H9 (cell line): ENCODE data around the gene ZNF253. TPM values are rescaled to one million over a fixed set of nuclear protein-coding genes. Genes with fewer than 3 reads are reported as not detected.
A peak's percentile ranks its signal among the peaks of the same experiment; 100 is the strongest.
"Not testable (repeated sequence)": the region's sequence is repeated elsewhere in the genome, so short reads cannot be mapped to it uniquely, and the experiment has no call there.

Source experiments
- DNase-seq: peaks from one replicate; pipeline ENCODE4 v3.0.0-alpha.2; 2017
- H2AFZ ChIP-seq: one replicate; pipeline ENCODE4 v1.6.1; 2013; ENCODE audit warnings: mild to moderate bottlenecking, low read length, control low read depth, moderate library complexity
- H2AK5ac ChIP-seq: 2 replicates; pipeline ENCODE4 v1.6.1; 2013; ENCODE audit warnings: low read length, control low read depth, mixed read lengths; ENCODE audit not compliant: insufficient read length
- H2BK120ac ChIP-seq: one replicate; pipeline ENCODE4 v1.6.1; 2013; ENCODE audit warnings: low read depth, mild to moderate bottlenecking, low read length, control low read depth, inconsistent platforms; ENCODE audit not compliant: poor library complexity, severe bottlenecking
- H2BK12ac ChIP-seq: 2 replicates; pipeline ENCODE4 v1.6.1; 2013; ENCODE audit warnings: low read length, control low read depth, mixed read lengths, low read depth; ENCODE audit not compliant: insufficient read length
- H2BK15ac ChIP-seq: 2 replicates; pipeline ENCODE4 v1.6.1; 2013; ENCODE audit warnings: low read depth, low read length, control low read depth
- H2BK20ac ChIP-seq: one replicate; pipeline ENCODE4 v1.6.1; 2013; ENCODE audit warnings: low read depth, mild to moderate bottlenecking, low read length, control low read depth, inconsistent platforms; ENCODE audit not compliant: poor library complexity, severe bottlenecking
- H2BK5ac ChIP-seq: 2 replicates; pipeline ENCODE4 v1.6.1; 2013; ENCODE audit warnings: low read length, control low read depth, mixed read lengths; ENCODE audit not compliant: insufficient read length
- H3K14ac ChIP-seq: 2 replicates; pipeline ENCODE4 v1.6.1; 2013; ENCODE audit warnings: low read length, control low read depth; ENCODE audit not compliant: insufficient read depth
- H3K18ac ChIP-seq: 2 replicates; pipeline ENCODE4 v1.6.1; 2013; ENCODE audit warnings: low read depth, mild to moderate bottlenecking, mixed read lengths, low read length, control low read depth; ENCODE audit not compliant: insufficient read length
- H3K23ac ChIP-seq: 2 replicates; pipeline ENCODE4 v1.6.1; 2013; ENCODE audit warnings: low read length, control low read depth, mixed read lengths, low read depth; ENCODE audit not compliant: insufficient read length
- H3K23me2 ChIP-seq: 2 replicates; pipeline ENCODE4 v1.6.1; 2013; ENCODE audit warnings: low read depth, mild to moderate bottlenecking, mixed read lengths, low read length, control low read depth; ENCODE audit not compliant: insufficient read length, poor library complexity, severe bottlenecking
- H3K27ac ChIP-seq: 2 replicates; pipeline ENCODE4 v1.5.1; 2013; ENCODE audit warnings: low read length, control low read depth, mixed read lengths, low read depth; ENCODE audit not compliant: insufficient read length
- H3K27me3 ChIP-seq: 2 replicates; pipeline ENCODE4 v1.6.1; 2013; ENCODE audit warnings: low read length, control low read depth, inconsistent platforms; ENCODE audit not compliant: insufficient read depth
- H3K4ac ChIP-seq: 2 replicates; pipeline ENCODE4 v1.6.1; 2013; ENCODE audit warnings: low read depth, mild to moderate bottlenecking, control low read depth, inconsistent platforms, low read length, moderate library complexity
- H3K4me1 ChIP-seq: 2 replicates; pipeline ENCODE4 v1.6.1; 2013; ENCODE audit warnings: low read length, control low read depth, inconsistent platforms; ENCODE audit not compliant: insufficient read depth
- H3K4me2 ChIP-seq: 2 replicates; pipeline ENCODE4 v1.6.1; 2013; ENCODE audit warnings: low read length, control low read depth, mixed read lengths; ENCODE audit not compliant: insufficient read length, insufficient read depth
- H3K56ac ChIP-seq: 2 replicates; pipeline ENCODE4 v1.6.1; 2013; ENCODE audit warnings: low read depth, mild to moderate bottlenecking, mixed read lengths, low read length, control low read depth; ENCODE audit not compliant: insufficient read length
- H3K79me1 ChIP-seq: 2 replicates; pipeline ENCODE4 v1.6.1; 2013; ENCODE audit warnings: low read depth, mild to moderate bottlenecking, moderate library complexity, low read length, control low read depth, inconsistent platforms; ENCODE audit not compliant: insufficient read depth, poor library complexity, severe bottlenecking
- H3K79me2 ChIP-seq: 2 replicates; pipeline ENCODE4 v1.6.1; 2013; ENCODE audit warnings: low read length, control low read depth, inconsistent platforms; ENCODE audit not compliant: insufficient read depth
- H3K9ac ChIP-seq: 2 replicates; pipeline ENCODE4 v1.6.1; 2013; ENCODE audit warnings: low read length, control low read depth, mixed read lengths; ENCODE audit not compliant: insufficient read length; ENCODE audit errors: extremely low read depth
- H3K9me3 ChIP-seq: one replicate; pipeline ENCODE4 v1.6.1; 2013; ENCODE audit warnings: low read depth, low read length, inconsistent platforms; ENCODE audit not compliant: control insufficient read depth
- H3T11ph ChIP-seq: one replicate; pipeline ENCODE4 v1.6.1; 2013; ENCODE audit warnings: mild to moderate bottlenecking, low read length, control low read depth, inconsistent platforms
- H4K20me1 ChIP-seq: one replicate; pipeline ENCODE4 v1.6.1; 2013; ENCODE audit not compliant: control insufficient read depth, insufficient read length, insufficient read depth
- H4K5ac ChIP-seq: 2 replicates; pipeline ENCODE4 v1.6.1; 2013; ENCODE audit warnings: low read depth, mild to moderate bottlenecking, mixed read lengths, low read length, control low read depth; ENCODE audit not compliant: insufficient read length
- H4K8ac ChIP-seq: replicated peaks from 2 replicates; pipeline ENCODE4 v1.6.1; 2013; ENCODE audit warnings: low read length, control low read depth, mixed read lengths, low read depth; ENCODE audit not compliant: insufficient read length
- H4K91ac ChIP-seq: 2 replicates; pipeline ENCODE4 v1.6.1; 2013; ENCODE audit warnings: low read depth, mild to moderate bottlenecking, moderate library complexity, mixed read lengths, low read length, control low read depth; ENCODE audit not compliant: insufficient read length
- H3K27ac Mint-ChIP-seq, 3 experiments: 2 replicates in 2 of 3; 3 replicates in 1 of 3; pipeline ENCODE4 v1.8.0; 2020 to 2021; ENCODE audit warnings: mixed read lengths in 3 of 3, mild to moderate bottlenecking in 1 of 3, moderate library complexity in 1 of 3
- H3K27me3 Mint-ChIP-seq: 2 replicates; pipeline ENCODE4 v1.8.0; 2021; ENCODE audit warnings: low read depth, mild to moderate bottlenecking, moderate library complexity, mixed read lengths
- H3K36me3 Mint-ChIP-seq, 3 experiments: 2 replicates in 2 of 3; 3 replicates in 1 of 3; pipeline ENCODE4 v1.8.0; 2020 to 2021; ENCODE audit warnings: low read depth in 3 of 3, mixed read lengths in 3 of 3; ENCODE audit not compliant: insufficient read depth in 1 of 3
- H3K4me1 Mint-ChIP-seq, 2 experiments: 2 replicates each; pipeline ENCODE4 v1.8.0; 2020; ENCODE audit warnings: mixed read lengths in 2 of 2
- H3K4me3 Mint-ChIP-seq, 2 experiments: 2 replicates in 1 of 2; 3 replicates in 1 of 2; pipeline ENCODE4 v1.8.0; 2020 to 2021; ENCODE audit warnings: mild to moderate bottlenecking in 2 of 2, mixed read lengths in 2 of 2, moderate library complexity in 1 of 2
- H3K9me3 Mint-ChIP-seq, 2 experiments: 2 replicates in 1 of 2; 3 replicates in 1 of 2; pipeline ENCODE4 v1.8.0; 2020; ENCODE audit warnings: mild to moderate bottlenecking in 2 of 2, mixed read lengths in 2 of 2, moderate library complexity in 1 of 2
- whole genome bisulfite sequencing: extraction: QIAGEN DNeasy Blood & Tissue Kit; methylation state at CpG from one replicate; pipeline ENCODE4 v1.1.7; 2013; ENCODE audit warnings: missing lambda C conversion rate, low lambda C conversion rate, mixed read lengths; ENCODE audit not compliant: insufficient read length; ENCODE audit errors: extremely low coverage; 5-methylcytosine and 5-hydroxymethylcytosine counted together
- total RNA-seq: library from RNA; stranded (reverse); gene quantifications from 2 replicates; pipeline ENCODE4 v1.2.1, GENCODE V29; 2021
- TF ChIP-seq, protein P1 (sequence below): fragments of 200-600 bp; sonication (generic); conservative IDR thresholded peaks from 3 replicates; pipeline ENCODE4 v1.8.0; 2021; ENCODE audit warnings: antibody characterized with exemption, mild to moderate bottlenecking

The ZNF253 gene
- total RNA-seq, 1 experiment from 2014 or later, result 51.0 TPM

DNA sequence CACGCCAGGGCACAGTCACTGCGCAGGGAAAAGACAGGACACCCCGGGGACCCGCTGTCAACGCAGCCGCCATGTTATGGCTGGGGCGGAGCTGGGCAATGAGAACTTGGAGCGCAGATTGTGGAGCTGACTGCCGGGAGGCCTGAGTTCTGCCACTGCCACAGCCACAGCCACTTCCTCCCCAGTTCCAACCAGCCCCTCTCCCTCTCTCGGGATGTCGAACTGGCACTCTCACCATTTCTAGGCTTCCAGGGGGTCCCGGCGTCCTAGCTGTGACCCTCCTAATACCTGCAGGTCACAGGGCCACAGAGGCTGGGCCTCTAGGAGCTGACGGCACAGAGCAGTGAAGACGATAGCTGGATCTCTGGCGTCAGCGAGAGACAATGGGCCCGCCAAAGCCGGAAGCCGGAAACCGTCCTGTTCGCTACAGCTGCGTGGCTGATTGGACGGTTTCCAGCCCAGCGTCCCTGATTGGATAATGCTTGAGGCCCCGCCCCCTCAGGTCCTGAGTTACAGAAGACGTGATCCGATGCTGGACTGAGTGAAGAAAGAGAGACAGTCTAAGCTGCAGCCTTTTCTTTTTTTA lies 44.2 kb upstream of the ZNF253 start, which contains the start of gene ZNF506:
Gene ZNF506, minus strand, starts transcription at position 385 of the 586 bp plus-strand sequence. Its CDS starts 147 bp downstream, at position 238.
- peaks cover 58 to 66% of the 10 kb centered on the region in 2 experiments for H3K9me3 Mint-ChIP-seq
- Histone ChIP-seq H2BK5ac (peak within 1 kb of the TSS; percentile 86), H2AK5ac (no peak within 1 kb of the TSS), H4K20me1 (no peaks in the 10 kb centered on the region), H4K91ac (no peak within 1 kb of the TSS), H3T11ph (no peak within 1 kb of the TSS), H3K23ac (no peak within 1 kb of the TSS), H2AFZ (peak within 1 kb of the TSS; percentile 84), H3K14ac (peak within 1 kb of the TSS; percentile 97), H3K4me2 (peak within 1 kb of the TSS; percentile 69), H3K18ac (peak within 1 kb of the TSS; percentile 81), H4K5ac (no peak within 1 kb of the TSS), H3K23me2 (peaks cover 3% of the 10 kb centered on the region), H3K56ac (no peak within 1 kb of the TSS), H2BK12ac (no peak within 1 kb of the TSS), H3K9me3 (no peaks in the 10 kb centered on the region), H3K27ac (peak within 1 kb of the TSS; percentile 84), H2BK120ac (no peak within 1 kb of the TSS), H2BK20ac (no peak within 1 kb of the TSS), H3K79me2 (no peaks in the 10 kb centered on the region; the same call in 1 of the 2 replicates), H3K27me3 (no peaks in the 10 kb centered on the region), H3K79me1 (no peaks in the 10 kb centered on the region), H3K9ac (peak within 1 kb of the TSS; percentile 97), H3K4me1 (no peaks in the 10 kb centered on the region), H4K8ac (no peak within 1 kb of the TSS), H2BK15ac (0 out of 2 replicates have a peak within 1 kb of the TSS, but pooled peaks have one; percentile 86), H3K4ac (no peak within 1 kb of the TSS)
- TF ChIP-seq, protein P1, sequence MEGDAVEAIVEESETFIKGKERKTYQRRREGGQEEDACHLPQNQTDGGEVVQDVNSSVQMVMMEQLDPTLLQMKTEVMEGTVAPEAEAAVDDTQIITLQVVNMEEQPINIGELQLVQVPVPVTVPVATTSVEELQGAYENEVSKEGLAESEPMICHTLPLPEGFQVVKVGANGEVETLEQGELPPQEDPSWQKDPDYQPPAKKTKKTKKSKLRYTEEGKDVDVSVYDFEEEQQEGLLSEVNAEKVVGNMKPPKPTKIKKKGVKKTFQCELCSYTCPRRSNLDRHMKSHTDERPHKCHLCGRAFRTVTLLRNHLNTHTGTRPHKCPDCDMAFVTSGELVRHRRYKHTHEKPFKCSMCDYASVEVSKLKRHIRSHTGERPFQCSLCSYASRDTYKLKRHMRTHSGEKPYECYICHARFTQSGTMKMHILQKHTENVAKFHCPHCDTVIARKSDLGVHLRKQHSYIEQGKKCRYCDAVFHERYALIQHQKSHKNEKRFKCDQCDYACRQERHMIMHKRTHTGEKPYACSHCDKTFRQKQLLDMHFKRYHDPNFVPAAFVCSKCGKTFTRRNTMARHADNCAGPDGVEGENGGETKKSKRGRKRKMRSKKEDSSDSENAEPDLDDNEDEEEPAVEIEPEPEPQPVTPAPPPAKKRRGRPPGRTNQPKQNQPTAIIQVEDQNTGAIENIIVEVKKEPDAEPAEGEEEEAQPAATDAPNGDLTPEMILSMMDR, result no peak
- H3K36me3 Mint-ChIP-seq, result peaks cover 7 to 36% (median 21%) of the 10 kb centered on the region in 3 experiments; a peak in 6 of 7 replicates
- H3K27me3 Mint-ChIP-seq, result no peaks in the 10 kb centered on the region; the same call in 1 of the 2 replicates
- no CpG with 5 or more reads among the region's 28 CpGs for WGBS
- peak within 1 kb of the TSS; percentile 82 to 96 for H3K4me3 Mint-ChIP-seq
- H3K27ac Mint-ChIP-seq, result peak within 1 kb of the TSS; percentile 84 to 94 (median 85); a peak in 6 of 7 replicates
- DNase-seq, result peak; percentile 97
- no peaks in the 10 kb centered on the region for H3K4me1 Mint-ChIP-seq

DNA sequence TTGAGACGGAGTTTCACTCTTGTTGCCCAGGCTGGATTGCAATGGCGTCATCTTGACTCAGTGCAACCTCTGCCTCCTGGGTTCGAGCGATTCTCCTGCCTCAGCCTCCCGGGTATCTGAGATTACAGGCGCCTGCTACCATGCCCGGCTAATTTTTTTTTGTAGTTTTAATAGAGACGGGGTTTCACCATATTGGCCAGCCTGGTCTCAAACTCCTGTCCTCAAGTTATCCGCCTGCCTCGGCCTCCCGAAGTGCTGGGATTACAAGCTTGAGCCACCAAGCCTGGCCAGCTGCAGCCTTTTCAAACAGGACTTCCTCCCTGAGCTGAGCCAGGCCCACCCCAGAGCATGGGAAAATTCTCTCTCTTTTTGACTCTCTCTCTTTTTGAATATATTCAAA lies 43.7 kb upstream of the ZNF253 start:
- H3K23me2 ChIP-seq, H2BK5ac ChIP-seq, H3K4ac ChIP-seq, H4K8ac ChIP-seq, H3K79me1 ChIP-seq, H3K9me3 ChIP-seq, H4K5ac ChIP-seq, H2BK12ac ChIP-seq, H2BK15ac ChIP-seq, H4K20me1 ChIP-seq, H3K27ac ChIP-seq, H3K4me1 ChIP-seq, H3K27me3 Mint-ChIP-seq, H3K4me2 ChIP-seq, H2BK20ac ChIP-seq, DNase-seq, H3T11ph ChIP-seq, H3K27me3 ChIP-seq, H3K27ac Mint-ChIP-seq, H3K23ac ChIP-seq, H3K14ac ChIP-seq, H3K4me1 Mint-ChIP-seq, H3K18ac ChIP-seq, H3K56ac ChIP-seq, H2AFZ ChIP-seq, H3K79me2 ChIP-seq, H2BK120ac ChIP-seq, H2AK5ac ChIP-seq, H4K91ac ChIP-seq: not testable (repeated sequence)
- Mint-ChIP-seq H3K9me3 (peaks cover 63 to 70% of the 10 kb centered on the region in 2 experiments), H3K4me3 (peak overlapping the region; percentile 51 to 71), H3K36me3 (peaks cover 6 to 41% (median 22%) of the 10 kb centered on the region in 3 experiments; a peak in 6 of 7 replicates)
- WGBS, result no CpG with 5 or more reads among the region's 11 CpGs
- H3K9ac ChIP-seq, result peak overlapping the region; percentile 41
